Uterus (tissue), 4 donors: ENCODE measurements around the gene GLIPR2. TPM values are rescaled to one million over a fixed set of nuclear protein-coding genes. Genes with fewer than 3 reads are reported as not detected.
"Not testable (repeated sequence)": the region's sequence is repeated elsewhere in the genome, so short reads cannot be mapped to it uniquely, and the experiment has no call there.

ENCODE experiments used
- DNase-seq, 2 donors: peaks; one replicate each; pipeline ENCODE4 v3.0.0-alpha.2; 2019 to 2020
- H3K27ac ChIP-seq, 2 donors: fragments of 200-600 bp; sonication (generic); 1 replicate in 1 of 2; 2 replicates in 1 of 2; pipeline ENCODE4 v1.5.1; 2016 to 2018
- H3K27me3 ChIP-seq, 2 donors: fragments of 200-600 bp; sonication (generic); one replicate each; pipeline ENCODE4 v1.5.1; 2018 to 2019; ENCODE audit warnings: control low read depth in 1 of 2
- H3K36me3 ChIP-seq, 2 donors: fragments of 200-600 bp; sonication (generic); one replicate each; pipeline ENCODE4 v1.5.1; 2019; ENCODE audit warnings: control low read depth in 1 of 2
- H3K4me1 ChIP-seq, 2 donors: fragments of 200-600 bp; sonication (generic); one replicate each; pipeline ENCODE4 v1.5.1; 2018 to 2019; ENCODE audit warnings: control low read depth in 1 of 2
- H3K4me3 ChIP-seq, 2 donors: fragments of 200-600 bp; sonication (generic); 1 replicate in 1 of 2; 2 replicates in 1 of 2; pipeline ENCODE4 v1.5.1; 2018 to 2019; ENCODE audit warnings: mild to moderate bottlenecking in 1 of 2
- H3K9me3 ChIP-seq, 2 donors: fragments of 200-600 bp; sonication (generic); one replicate each; pipeline ENCODE4 v1.5.1; 2019; ENCODE audit warnings: control low read depth in 1 of 2
- CTCF ChIP-seq, 4 experiments: fragments of 200-600 bp in 2 of 4; fragments of 450-650 bp in 2 of 4; sonication (generic) in 2 of 4; IDR thresholded peaks; one replicate each; pipeline ENCODE4 v1.5.1; 2016 to 2019; ENCODE audit warnings: antibody characterized with exemption in 4 of 4, mild to moderate bottlenecking in 2 of 4, moderate library complexity in 1 of 4
- POLR2A ChIP-seq, 2 donors: fragments of 450-650 bp; IDR thresholded peaks; one replicate each; pipeline ENCODE4 v1.6.1; 2016; ENCODE audit warnings: antibody characterized with exemption in 2 of 2, mild to moderate bottlenecking in 1 of 2, moderate library complexity in 1 of 2
- intact Hi-C: fragments of 100-400 bp; cut with DNase I; formaldehyde crosslinking; loops from one replicate; pipeline ENCODE4 v1.15.1; 2023; ENCODE audit warnings: low total_unique reads
- total RNA-seq, 4 donors: library from RNA; depleted of rRNA in 3 of 4; stranded (reverse); fragments of >200 nt in 3 of 4; gene quantifications; one replicate each; pipeline versions ENCODE4 v1.1.0 to v1.2.4, GENCODE V29; 2014 to 2023
- donor health status: DM: yes; HTN: yes; CAD: no.

Gene GLIPR2
- total RNA-seq, 4 donors from 2014 or later = 25.6 to 109 (median 60.8) TPM

- H3K4me3 ChIP-seq = no peak overlapping the region
- no peaks in the 10 kb centered on the region for H3K27me3 ChIP-seq
- H3K27ac ChIP-seq = no peak overlapping the region
- intact Hi-C loops = no loop called here
- H3K36me3 ChIP-seq = no peaks in the 10 kb centered on the region
- H3K4me1 ChIP-seq = no peaks in the 10 kb centered on the region
- no peaks in the 10 kb centered on the region for H3K9me3 ChIP-seq
- TF ChIP-seq POLR2A (IDR thresholded peaks at IDR 0.05) (no peak), CTCF (IDR thresholded peaks at IDR 0.05) (no peak)
- DNase-seq = no peak
These were observed 8.2 kb upstream of the GLIPR2 start for GRCh38 chr9:36128349-36128748.

GRCh38 chr9:36129139-36129538 lies 7.4 kb upstream of the GLIPR2 start:
- no peak for TF ChIP-seq POLR2A (IDR thresholded peaks at IDR 0.05)
- TF ChIP-seq CTCF (IDR thresholded peaks at IDR 0.05) = no peak
- Histone ChIP-seq H3K4me1 (no peaks in the 10 kb centered on the region), H3K4me3 (no peak overlapping the region), H3K9me3 (no peaks in the 10 kb centered on the region), H3K27me3 (no peaks in the 10 kb centered on the region), H3K36me3 (no peaks in the 10 kb centered on the region), H3K27ac (no peak overlapping the region)
- intact Hi-C loops = no loop called here
- DNase-seq = no peak

GRCh38 chr9:36131666-36132065 lies 4.9 kb upstream of the GLIPR2 start:
- H3K9me3 ChIP-seq, H3K4me1 ChIP-seq, H3K27me3 ChIP-seq, intact Hi-C loops, H3K27ac ChIP-seq, DNase-seq, H3K4me3 ChIP-seq, H3K36me3 ChIP-seq: not testable (repeated sequence)

GRCh38 chr9:36132086-36132485 lies 4.4 kb upstream of the GLIPR2 start:
- H3K36me3 ChIP-seq = no peaks in the 10 kb centered on the region
- no peak for DNase-seq
- intact Hi-C loops = no loop called here
- no peaks in the 10 kb centered on the region for H3K9me3 ChIP-seq
- H3K4me3 ChIP-seq = no peak overlapping the region
- TF ChIP-seq POLR2A (IDR thresholded peaks at IDR 0.05) = no peak
- H3K4me1 ChIP-seq = no peaks in the 10 kb centered on the region
- H3K27me3 ChIP-seq = no peaks in the 10 kb centered on the region
- H3K27ac ChIP-seq = no peak overlapping the region

- H3K36me3 ChIP-seq = no peaks in the 10 kb centered on the region
- H3K4me1 ChIP-seq = peaks cover 2 to 13% of the 10 kb centered on the region in 2 donors
- no peaks in the 10 kb centered on the region for H3K9me3 ChIP-seq
- intact Hi-C loops = no loop called here
- H3K27me3 ChIP-seq = no peaks in the 10 kb centered on the region
- H3K4me3 ChIP-seq = no peak overlapping the region
- DNase-seq = no peak
- H3K27ac ChIP-seq = no peak overlapping the region
- no peak for TF ChIP-seq POLR2A (IDR thresholded peaks at IDR 0.05)
- TF ChIP-seq CTCF (IDR thresholded peaks at IDR 0.05) = no peak
These were observed 1.6 kb upstream of the GLIPR2 start for GRCh38 chr9:36134761-36135505.

GRCh38 chr9:36135741-36136271 lies 727 bp upstream of the GLIPR2 start:
- Histone ChIP-seq H3K4me3 (peak overlapping the region; percentile 39 to 87), H3K4me1 (peaks cover 2 to 13% of the 10 kb centered on the region in 2 donors), H3K36me3 (no peaks in the 10 kb centered on the region), H3K9me3 (no peaks in the 10 kb centered on the region), H3K27me3 (no peaks in the 10 kb centered on the region), H3K27ac (peak overlapping the region; percentile 81 to 88)
- no peak for TF ChIP-seq CTCF (IDR thresholded peaks at IDR 0.05)
- TF ChIP-seq POLR2A (IDR thresholded peaks at IDR 0.05) = no peak
- DNase-seq = peak; percentile 14 to 61
- intact Hi-C loops = no loop called here
